Measurements from ENCODE around the gene RPTOR. TPM values are rescaled to one million over a fixed set of nuclear protein-coding genes. Genes with fewer than 3 reads are reported as not detected.

RPTOR gene
- polyA plus RNA-seq, 1 of the 3 experiments (the other 2 are of a cell fraction): 14.9 TPM

DNA sequence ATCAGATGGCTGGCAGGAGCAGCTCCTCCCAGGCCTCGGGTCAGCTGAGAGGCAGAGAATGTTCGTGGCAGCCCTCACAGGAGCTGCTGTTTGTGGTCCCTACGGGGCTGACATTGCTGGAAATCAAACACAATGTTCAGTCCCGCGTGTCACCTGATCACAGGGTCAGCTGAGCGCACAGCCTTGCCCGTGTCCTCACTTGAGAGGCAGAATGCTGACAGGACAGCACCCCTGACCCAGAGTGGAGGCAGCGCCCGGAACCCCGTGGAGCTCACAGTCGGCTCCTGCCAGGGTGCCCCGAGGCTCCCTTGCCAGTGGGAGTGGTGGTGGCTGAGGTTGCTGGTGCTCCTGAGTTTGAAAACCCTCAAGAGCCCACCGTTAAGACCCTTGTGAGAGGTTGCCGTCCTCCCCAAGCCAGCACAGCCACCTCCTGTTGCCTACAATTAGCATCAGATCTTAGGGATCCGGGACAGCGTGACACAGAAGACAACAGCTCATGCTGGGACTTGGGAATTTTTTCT is 443.4 kb downstream of the RPTOR start:
- ChIA-PET CTCF (interaction anchor here (0.9 to 10.6 kb wide), 21 partner anchors 9 to 560 kb away, joined by 3 to 84 read pairs (median 5); no protein-coding TSS in a partner anchor), POLR2A (interaction anchor here (0.6 kb wide), 1 partner anchor 506 kb away, joined by 3 read pairs; no protein-coding TSS in a partner anchor)
- Histone ChIP-seq H3K9ac (no peak overlapping the region), H3K4me2 (no peak overlapping the region), H3F3A (replicated peaks; ENCODE audit: insufficient read depth) (peaks cover 10% of the 10 kb centered on the region), H3K9me3 (no peaks in the 10 kb centered on the region), H2AFZ (ENCODE audit: low read depth) (no peak overlapping the region), H3K9me2 (no peaks in the 10 kb centered on the region), H3K36me3 (replicated peaks in 1 of 2; ENCODE audit: control insufficient read depth in 1 of 2, insufficient read depth in 2 of 2, low read length in 1 of 2) (no peaks in the 10 kb centered on the region), H3K27ac (ENCODE audit: low read depth in 2 of 2, low read length in 1 of 2) (no peak overlapping the region), H3K27me3 (ENCODE audit: insufficient read depth) (no peaks in the 10 kb centered on the region), H3K4me1 (ENCODE audit: control insufficient read depth in 1 of 2, insufficient read depth in 2 of 2, low read depth in 1 of 2, low read length in 1 of 2) (peaks cover 2 to 11% of the 10 kb centered on the region in 2 experiments; a peak in 1 of 4 replicates), H3K79me2 (ENCODE audit: insufficient read depth) (peaks cover 16% of the 10 kb centered on the region), H3K4me3 (ENCODE audit: low read depth in 2 of 2, low read length in 1 of 2) (no peak overlapping the region), H4K20me1 (ENCODE audit: insufficient read depth) (no peaks in the 10 kb centered on the region)
- TF ChIP-seq, protein P1, sequence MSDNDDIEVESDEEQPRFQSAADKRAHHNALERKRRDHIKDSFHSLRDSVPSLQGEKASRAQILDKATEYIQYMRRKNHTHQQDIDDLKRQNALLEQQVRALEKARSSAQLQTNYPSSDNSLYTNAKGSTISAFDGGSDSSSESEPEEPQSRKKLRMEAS (IDR thresholded peaks at IDR 0.05; ENCODE audit: low read depth): no peak
- no peak for TF ChIP-seq RCOR1 (IDR thresholded peaks at IDR 0.05; ENCODE audit: low read length)
- no peak for TF ChIP-seq YY1 (IDR thresholded peaks at IDR 0.05; ENCODE audit: low read depth)
- TF ChIP-seq NFIC (IDR thresholded peaks at IDR 0.05; ENCODE audit: borderline replicate concordance): no peak
- no peak for TF ChIP-seq EZH2phosphoT487 (IDR thresholded peaks at IDR 0.05; ENCODE audit: borderline replicate concordance, low read depth)
- TF ChIP-seq, protein P2, sequence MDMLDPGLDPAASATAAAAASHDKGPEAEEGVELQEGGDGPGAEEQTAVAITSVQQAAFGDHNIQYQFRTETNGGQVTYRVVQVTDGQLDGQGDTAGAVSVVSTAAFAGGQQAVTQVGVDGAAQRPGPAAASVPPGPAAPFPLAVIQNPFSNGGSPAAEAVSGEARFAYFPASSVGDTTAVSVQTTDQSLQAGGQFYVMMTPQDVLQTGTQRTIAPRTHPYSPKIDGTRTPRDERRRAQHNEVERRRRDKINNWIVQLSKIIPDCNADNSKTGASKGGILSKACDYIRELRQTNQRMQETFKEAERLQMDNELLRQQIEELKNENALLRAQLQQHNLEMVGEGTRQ (IDR thresholded peaks at IDR 0.05; ENCODE audit: borderline replicate concordance, low read depth, low read length): no peak
- TF ChIP-seq, protein P3, sequence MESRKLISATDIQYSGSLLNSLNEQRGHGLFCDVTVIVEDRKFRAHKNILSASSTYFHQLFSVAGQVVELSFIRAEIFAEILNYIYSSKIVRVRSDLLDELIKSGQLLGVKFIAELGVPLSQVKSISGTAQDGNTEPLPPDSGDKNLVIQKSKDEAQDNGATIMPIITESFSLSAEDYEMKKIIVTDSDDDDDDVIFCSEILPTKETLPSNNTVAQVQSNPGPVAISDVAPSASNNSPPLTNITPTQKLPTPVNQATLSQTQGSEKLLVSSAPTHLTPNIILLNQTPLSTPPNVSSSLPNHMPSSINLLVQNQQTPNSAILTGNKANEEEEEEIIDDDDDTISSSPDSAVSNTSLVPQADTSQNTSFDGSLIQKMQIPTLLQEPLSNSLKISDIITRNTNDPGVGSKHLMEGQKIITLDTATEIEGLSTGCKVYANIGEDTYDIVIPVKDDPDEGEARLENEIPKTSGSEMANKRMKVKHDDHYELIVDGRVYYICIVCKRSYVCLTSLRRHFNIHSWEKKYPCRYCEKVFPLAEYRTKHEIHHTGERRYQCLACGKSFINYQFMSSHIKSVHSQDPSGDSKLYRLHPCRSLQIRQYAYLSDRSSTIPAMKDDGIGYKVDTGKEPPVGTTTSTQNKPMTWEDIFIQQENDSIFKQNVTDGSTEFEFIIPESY (IDR thresholded peaks at IDR 0.05; ENCODE audit: borderline replicate concordance, low read depth): no peak
- TF ChIP-seq NRF1 (IDR thresholded peaks at IDR 0.05; ENCODE audit: low read depth, low read length): no peak
- TF ChIP-seq GATA2 (CRISPR knock-in tag; IDR thresholded peaks at IDR 0.05): no peak
- TF ChIP-seq MXI1 (IDR thresholded peaks at IDR 0.05; ENCODE audit: low read depth, low read length): no peak
- no peak for TF ChIP-seq CHD2 (IDR thresholded peaks at IDR 0.05; ENCODE audit: low read length, partially characterized antibody)
- no peak for TF ChIP-seq POLR2AphosphoS5 (IDR thresholded peaks at IDR 0.05; ENCODE audit: low read depth, low read length)
- TF ChIP-seq TEAD4 (IDR thresholded peaks at IDR 0.05; ENCODE audit: borderline replicate concordance, insufficient read depth): no peak
- WGBS (ENCODE audit: low lambda C conversion rate): 68% methylated on average over 10 of the region's 16 CpGs
- DNase-seq: peak; percentile 30

DNA sequence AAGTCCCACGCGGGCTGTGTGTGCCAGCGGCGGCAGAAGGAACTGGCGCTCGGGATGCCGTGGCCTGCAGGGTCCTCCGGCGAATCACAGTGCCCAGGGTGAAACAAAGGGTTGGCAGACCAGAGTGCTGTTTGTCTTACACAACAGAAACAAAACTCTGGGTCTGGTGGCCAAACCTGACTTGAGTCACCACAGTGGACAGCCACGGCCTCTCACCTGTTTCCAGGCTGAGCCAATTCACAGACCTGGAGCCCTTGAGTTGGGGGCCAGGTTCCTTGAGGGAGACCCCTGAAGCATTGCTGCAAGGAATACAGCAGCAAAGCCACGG is 444.9 kb downstream of the RPTOR start:
- Histone ChIP-seq H3K36me3 (replicated peaks in 1 of 2; ENCODE audit: control insufficient read depth in 1 of 2, insufficient read depth in 2 of 2, low read length in 1 of 2) (no peaks in the 10 kb centered on the region), H4K20me1 (ENCODE audit: insufficient read depth) (0 out of 2 replicates have a peak, but pooled peaks cover 4% of the 10 kb centered on the region), H3K4me1 (ENCODE audit: control insufficient read depth in 1 of 2, insufficient read depth in 2 of 2, low read depth in 1 of 2, low read length in 1 of 2) (peaks cover 10 to 17% of the 10 kb centered on the region in 2 experiments; a peak in 1 of 4 replicates), H3K9ac (no peak overlapping the region), H3K4me2 (no peak overlapping the region), H3K9me2 (no peaks in the 10 kb centered on the region), H3K4me3 (ENCODE audit: low read depth in 2 of 2, low read length in 1 of 2) (no peak overlapping the region), H2AFZ (ENCODE audit: low read depth) (no peak overlapping the region), H3K27ac (ENCODE audit: low read depth in 2 of 2, low read length in 1 of 2) (no peak overlapping the region), H3K27me3 (ENCODE audit: insufficient read depth) (no peaks in the 10 kb centered on the region), H3K79me2 (ENCODE audit: insufficient read depth) (peaks cover 29% of the 10 kb centered on the region), H3K9me3 (no peaks in the 10 kb centered on the region), H3F3A (replicated peaks; ENCODE audit: insufficient read depth) (peaks cover 4% of the 10 kb centered on the region)
- WGBS (ENCODE audit: low lambda C conversion rate): 70% methylated on average over 10 of the region's 11 CpGs
- TF ChIP-seq SMC3 (IDR thresholded peaks at IDR 0.05; ENCODE audit: low read depth, low read length) (no peak), JUND (IDR thresholded peaks at IDR 0.05) (no peak)
- DNase-seq: peak; percentile 20
- ChIA-PET POLR2A (no interaction called here), CTCF (interaction anchor here (0.6 to 10.6 kb wide), 29 partner anchors 10 to 562 kb away, joined by 3 to 84 read pairs (median 5); partner anchors contain the start of gene PVALEF)
